ENCODE data around the gene ENTPD6. TPM values are rescaled to one million over a fixed set of nuclear protein-coding genes. Genes with fewer than 3 reads are reported as not detected.

The ENTPD6 gene
- total and polyA plus RNA-seq, 10 donors, result 23.0 to 49.6 (median 35.6) TPM

DNA sequence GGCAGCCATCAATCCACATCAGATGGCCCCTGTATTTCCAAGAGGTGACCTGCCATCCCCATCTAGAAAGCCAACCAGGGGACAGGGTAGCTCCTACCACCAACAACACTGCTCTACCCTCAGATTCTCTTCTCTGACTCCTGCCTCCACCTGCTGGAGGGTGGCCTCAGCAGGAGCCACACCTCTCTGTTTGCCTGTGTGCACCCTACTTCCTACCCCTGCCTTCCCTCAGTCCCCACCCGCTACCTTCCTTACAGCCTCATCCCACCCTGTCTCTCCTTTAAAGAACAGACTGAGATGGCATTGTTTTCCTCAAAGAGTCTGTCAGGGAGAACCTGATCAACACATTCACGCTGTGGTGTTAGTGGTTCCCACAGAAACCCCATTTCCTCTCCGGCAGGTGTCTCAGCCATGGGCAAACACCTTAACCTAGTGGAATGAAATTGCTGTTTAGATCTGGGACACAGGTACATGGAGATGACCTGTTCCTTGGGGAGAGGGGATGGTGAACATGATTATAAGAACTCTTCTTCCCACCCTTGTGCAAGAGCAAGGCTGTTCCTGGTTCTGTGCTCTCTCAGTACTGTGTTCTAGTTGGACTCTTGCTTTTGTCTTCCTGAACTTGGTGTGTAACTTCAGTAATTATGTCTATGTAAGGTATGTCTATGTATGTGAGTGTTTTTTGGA, 1.8 kb downstream of the ENTPD6 start:
- Histone ChIP-seq H3K27ac (peak overlapping the region in 2 of 8 donors; percentile 87 to 88), H3K4me1 (peaks cover 14 to 38% (median 28%) of the 10 kb centered on the region in 6 donors), H3K27me3 (replicated peaks in 1 of 7) (no peaks in the 10 kb centered on the region), H3K9me3 (no peaks in the 10 kb centered on the region), H3K36me3 (no peaks in the 10 kb centered on the region), H3K4me3 (peak overlapping the region in 3 of 8 donors; percentile 78 to 97 (median 85))
- peak; percentile 72 for DNase-seq
- intact Hi-C loops (cut with DNase I; ENCODE audit: low total_unique reads), result no loop called here
- WGBS, 5 donors, result 71 to 93% (median 88%) methylated on average over 3 of the region's 3 CpGs
- TF ChIP-seq CTCF (IDR thresholded peaks at IDR 0.05 in 8 of 11, conservative IDR thresholded peaks at IDR 0.05 in 3 of 11), result no peak
- no peak for TF ChIP-seq POLR2A (IDR thresholded peaks at IDR 0.05)
- no peak for TF ChIP-seq POLR2AphosphoS5 (IDR thresholded peaks at IDR 0.05)

GRCh38 chr20:25197870-25198190, 2.3 kb downstream of the ENTPD6 start:
- peak overlapping the region in 1 of 8 donors; percentile 88 for H3K27ac ChIP-seq
- peaks cover 14 to 38% (median 28%) of the 10 kb centered on the region in 6 donors for H3K4me1 ChIP-seq
- no peaks in the 10 kb centered on the region for H3K36me3 ChIP-seq
- no peak overlapping the region for H3K4me3 ChIP-seq
- H3K27me3 ChIP-seq (replicated peaks in 1 of 7), result no peaks in the 10 kb centered on the region
- TF ChIP-seq POLR2A (IDR thresholded peaks at IDR 0.05), result no peak
- no peak for TF ChIP-seq CTCF (IDR thresholded peaks at IDR 0.05 in 8 of 11, conservative IDR thresholded peaks at IDR 0.05 in 3 of 11)
- TF ChIP-seq POLR2AphosphoS5 (IDR thresholded peaks at IDR 0.05), result no peak
- intact Hi-C loops (cut with DNase I; ENCODE audit: low total_unique reads), result no loop called here
- DNase-seq, result no peak
- 65 to 90% (median 76%) methylated on average over 3 of the region's 3 CpGs for WGBS, 5 donors
- H3K9me3 ChIP-seq, result no peaks in the 10 kb centered on the region

GRCh38 chr20:25198663-25199383, 3.3 kb downstream of the ENTPD6 start:
- TF ChIP-seq POLR2AphosphoS5 (IDR thresholded peaks at IDR 0.05), result no peak
- TF ChIP-seq POLR2A (IDR thresholded peaks at IDR 0.05), result no peak
- no peak for TF ChIP-seq CTCF (IDR thresholded peaks at IDR 0.05 in 8 of 11, conservative IDR thresholded peaks at IDR 0.05 in 3 of 11)
- no peak overlapping the region for H3K27ac ChIP-seq
- H3K36me3 ChIP-seq, result no peaks in the 10 kb centered on the region
- no peaks in the 10 kb centered on the region for H3K9me3 ChIP-seq
- WGBS, 5 donors, result 82 to 91% (median 85%) methylated on average over 10 to 11 of the region's 11 CpGs
- no peak overlapping the region for H3K4me3 ChIP-seq
- peaks cover 14 to 48% (median 34%) of the 10 kb centered on the region in 6 donors for H3K4me1 ChIP-seq
- peak; percentile 52 for DNase-seq
- intact Hi-C loops (cut with DNase I; ENCODE audit: low total_unique reads), result no loop called here
- H3K27me3 ChIP-seq (replicated peaks in 1 of 7), result no peaks in the 10 kb centered on the region

All from spleen (tissue), 11 donors.